ENCODE results near the gene AGAP1. TPM values are rescaled to one million over a fixed set of nuclear protein-coding genes. Genes with fewer than 3 reads are reported as not detected.
A peak's percentile ranks its signal among the peaks of the same experiment; 100 is the strongest.

Gene AGAP1
- polyA plus RNA-seq, 1 donor from 2014 or later: 17.4 TPM

DNA sequence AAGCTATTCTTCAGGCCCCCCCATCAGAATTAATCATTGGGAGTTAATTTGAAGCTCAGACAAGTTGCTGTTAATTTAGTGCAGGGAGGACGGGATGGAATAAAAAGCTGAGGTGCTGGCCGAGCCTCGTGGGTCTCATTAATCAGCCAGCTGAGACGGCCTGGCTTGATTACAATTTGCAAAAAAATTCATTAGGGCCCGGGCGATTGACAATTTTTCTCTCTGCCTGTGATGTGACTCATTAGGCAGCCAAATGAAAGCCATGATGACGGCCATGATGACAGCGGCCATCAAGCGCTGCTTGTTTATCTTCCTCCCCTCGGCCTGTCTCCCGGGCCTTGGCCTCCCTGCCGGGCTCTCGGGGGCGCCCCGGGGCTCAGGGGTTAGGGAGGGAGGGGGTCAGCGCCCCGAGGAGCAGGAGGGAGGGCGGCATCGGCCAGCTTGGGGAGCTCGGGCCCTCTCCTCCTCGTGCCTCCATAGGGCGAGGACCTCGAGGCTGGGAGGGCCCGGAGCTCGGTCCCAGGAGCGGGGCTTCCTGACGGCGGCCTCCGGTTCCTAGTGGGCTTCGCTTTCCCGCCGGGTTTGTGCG is 669.1 kb downstream of the AGAP1 start:
- Histone ChIP-seq H3K9ac (ENCODE audit: low read length) (no peak overlapping the region), H3K4me3 (ENCODE audit: low read length) (no peak overlapping the region), H3F3A (ENCODE audit: insufficient read depth, low read length, poor library complexity, severe bottlenecking) (no peaks in the 10 kb centered on the region), H3K27me3 (ENCODE audit: insufficient read depth, low read depth, low read length) (peaks cover 100% of the 10 kb centered on the region), H3K36me3 (ENCODE audit: insufficient read depth, low read length) (no peaks in the 10 kb centered on the region), H2AFZ (ENCODE audit: low read depth, low read length) (no peak overlapping the region), H3K9me3 (ENCODE audit: low read length) (no peaks in the 10 kb centered on the region), H3K4me2 (ENCODE audit: low read length) (no peak overlapping the region), H3K27ac (ENCODE audit: low read length) (no peak overlapping the region), H3K9me2 (ENCODE audit: insufficient read depth, low read length) (no peaks in the 10 kb centered on the region), H3K79me2 (replicated peaks; ENCODE audit: insufficient read depth, low read length) (no peaks in the 10 kb centered on the region), H4K20me1 (ENCODE audit: insufficient read depth) (no peaks in the 10 kb centered on the region)
- TF ChIP-seq EZH2 (IDR thresholded peaks at IDR 0.05; ENCODE audit: borderline replicate concordance, insufficient read depth, low read length, poor library complexity, severe bottlenecking) (peak; percentile 54), TAF1 (IDR thresholded peaks at IDR 0.05; ENCODE audit: low read depth) (no peak)

DNA sequence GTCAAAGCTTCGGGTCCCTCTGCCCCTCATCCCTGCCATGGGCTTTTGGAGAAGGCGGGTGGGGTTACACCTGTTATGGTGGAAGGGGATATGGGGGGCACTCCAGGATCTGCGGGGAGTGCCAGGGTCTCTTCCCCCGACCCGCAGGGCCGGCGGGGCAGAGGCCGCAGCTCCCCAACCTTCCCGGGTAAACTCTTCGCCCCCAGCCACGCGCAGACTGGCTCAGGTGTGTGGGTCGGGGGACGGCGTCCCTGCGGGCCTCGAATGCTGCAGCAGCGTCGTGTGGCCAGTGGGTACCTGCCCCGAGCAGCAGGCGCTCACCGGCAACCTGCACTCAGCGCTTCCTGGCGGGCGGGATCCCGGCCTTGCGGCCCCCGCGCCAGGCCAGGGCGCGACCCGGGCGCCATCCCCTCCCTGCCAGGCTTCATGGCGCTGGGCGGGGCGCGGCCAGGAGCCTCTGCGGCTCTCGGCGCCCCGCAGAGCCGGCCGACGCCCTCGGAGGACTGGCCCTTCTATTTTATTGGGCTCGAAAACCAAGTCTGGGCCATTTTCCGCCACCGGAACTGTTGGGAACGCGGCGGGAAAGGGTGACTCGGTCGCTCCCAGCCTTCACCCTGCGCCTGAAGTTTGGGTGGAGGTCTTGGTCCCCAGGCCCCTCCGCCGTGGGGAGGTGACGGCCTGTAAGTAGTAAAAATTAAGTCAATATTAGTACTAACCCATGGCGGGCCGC is 669.8 kb downstream of the AGAP1 start:
- no peak overlapping the region for H3K4me2 ChIP-seq (ENCODE audit: low read length)
- no peaks in the 10 kb centered on the region for H3F3A ChIP-seq (ENCODE audit: insufficient read depth, low read length, poor library complexity, severe bottlenecking)
- H3K9ac ChIP-seq (ENCODE audit: low read length): no peak overlapping the region
- no peaks in the 10 kb centered on the region for H3K79me2 ChIP-seq (replicated peaks; ENCODE audit: insufficient read depth, low read length)
- peaks cover 100% of the 10 kb centered on the region for H3K27me3 ChIP-seq (ENCODE audit: insufficient read depth, low read depth, low read length)
- no peaks in the 10 kb centered on the region for H3K36me3 ChIP-seq (ENCODE audit: insufficient read depth, low read length)
- no peak overlapping the region for H2AFZ ChIP-seq (ENCODE audit: low read depth, low read length)
- peak overlapping the region; percentile 56 for H3K4me3 ChIP-seq (ENCODE audit: low read length)
- H3K9me2 ChIP-seq (ENCODE audit: insufficient read depth, low read length): no peaks in the 10 kb centered on the region
- no peak overlapping the region for H3K27ac ChIP-seq (ENCODE audit: low read length)
- TF ChIP-seq MXI1 (conservative IDR thresholded peaks at IDR 0.05; ENCODE audit: poor library complexity, severe bottlenecking) (no peak), RAD21 (conservative IDR thresholded peaks at IDR 0.05) (no peak), POLR2AphosphoS5 (IDR thresholded peaks at IDR 0.05) (no peak), SMC3 (conservative IDR thresholded peaks at IDR 0.05; ENCODE audit: poor library complexity) (no peak), TAF1 (IDR thresholded peaks at IDR 0.05; ENCODE audit: low read depth) (no peak), EP300 (conservative IDR thresholded peaks at IDR 0.05; ENCODE audit: poor library complexity, severe bottlenecking) (no peak), EZH2 (IDR thresholded peaks at IDR 0.05; ENCODE audit: borderline replicate concordance, insufficient read depth, low read length, poor library complexity, severe bottlenecking) (no peak)
- TF ChIP-seq, protein P1, sequence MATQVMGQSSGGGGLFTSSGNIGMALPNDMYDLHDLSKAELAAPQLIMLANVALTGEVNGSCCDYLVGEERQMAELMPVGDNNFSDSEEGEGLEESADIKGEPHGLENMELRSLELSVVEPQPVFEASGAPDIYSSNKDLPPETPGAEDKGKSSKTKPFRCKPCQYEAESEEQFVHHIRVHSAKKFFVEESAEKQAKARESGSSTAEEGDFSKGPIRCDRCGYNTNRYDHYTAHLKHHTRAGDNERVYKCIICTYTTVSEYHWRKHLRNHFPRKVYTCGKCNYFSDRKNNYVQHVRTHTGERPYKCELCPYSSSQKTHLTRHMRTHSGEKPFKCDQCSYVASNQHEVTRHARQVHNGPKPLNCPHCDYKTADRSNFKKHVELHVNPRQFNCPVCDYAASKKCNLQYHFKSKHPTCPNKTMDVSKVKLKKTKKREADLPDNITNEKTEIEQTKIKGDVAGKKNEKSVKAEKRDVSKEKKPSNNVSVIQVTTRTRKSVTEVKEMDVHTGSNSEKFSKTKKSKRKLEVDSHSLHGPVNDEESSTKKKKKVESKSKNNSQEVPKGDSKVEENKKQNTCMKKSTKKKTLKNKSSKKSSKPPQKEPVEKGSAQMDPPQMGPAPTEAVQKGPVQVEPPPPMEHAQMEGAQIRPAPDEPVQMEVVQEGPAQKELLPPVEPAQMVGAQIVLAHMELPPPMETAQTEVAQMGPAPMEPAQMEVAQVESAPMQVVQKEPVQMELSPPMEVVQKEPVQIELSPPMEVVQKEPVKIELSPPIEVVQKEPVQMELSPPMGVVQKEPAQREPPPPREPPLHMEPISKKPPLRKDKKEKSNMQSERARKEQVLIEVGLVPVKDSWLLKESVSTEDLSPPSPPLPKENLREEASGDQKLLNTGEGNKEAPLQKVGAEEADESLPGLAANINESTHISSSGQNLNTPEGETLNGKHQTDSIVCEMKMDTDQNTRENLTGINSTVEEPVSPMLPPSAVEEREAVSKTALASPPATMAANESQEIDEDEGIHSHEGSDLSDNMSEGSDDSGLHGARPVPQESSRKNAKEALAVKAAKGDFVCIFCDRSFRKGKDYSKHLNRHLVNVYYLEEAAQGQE (IDR thresholded peaks at IDR 0.05; ENCODE audit: borderline replicate concordance): no peak
- TF ChIP-seq, protein P2, sequence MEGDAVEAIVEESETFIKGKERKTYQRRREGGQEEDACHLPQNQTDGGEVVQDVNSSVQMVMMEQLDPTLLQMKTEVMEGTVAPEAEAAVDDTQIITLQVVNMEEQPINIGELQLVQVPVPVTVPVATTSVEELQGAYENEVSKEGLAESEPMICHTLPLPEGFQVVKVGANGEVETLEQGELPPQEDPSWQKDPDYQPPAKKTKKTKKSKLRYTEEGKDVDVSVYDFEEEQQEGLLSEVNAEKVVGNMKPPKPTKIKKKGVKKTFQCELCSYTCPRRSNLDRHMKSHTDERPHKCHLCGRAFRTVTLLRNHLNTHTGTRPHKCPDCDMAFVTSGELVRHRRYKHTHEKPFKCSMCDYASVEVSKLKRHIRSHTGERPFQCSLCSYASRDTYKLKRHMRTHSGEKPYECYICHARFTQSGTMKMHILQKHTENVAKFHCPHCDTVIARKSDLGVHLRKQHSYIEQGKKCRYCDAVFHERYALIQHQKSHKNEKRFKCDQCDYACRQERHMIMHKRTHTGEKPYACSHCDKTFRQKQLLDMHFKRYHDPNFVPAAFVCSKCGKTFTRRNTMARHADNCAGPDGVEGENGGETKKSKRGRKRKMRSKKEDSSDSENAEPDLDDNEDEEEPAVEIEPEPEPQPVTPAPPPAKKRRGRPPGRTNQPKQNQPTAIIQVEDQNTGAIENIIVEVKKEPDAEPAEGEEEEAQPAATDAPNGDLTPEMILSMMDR (IDR thresholded peaks at IDR 0.05; ENCODE audit: poor library complexity, severe bottlenecking): no peak
- no peaks in the 10 kb centered on the region for H3K9me3 ChIP-seq (ENCODE audit: low read length)
- no peaks in the 10 kb centered on the region for H4K20me1 ChIP-seq (ENCODE audit: insufficient read depth)

All from neural cell (in vitro differentiated cells).